Measurements from ENCODE around the gene LARP6.
A peak's percentile ranks its signal among the peaks of the same experiment; 100 is the strongest.
"Not testable (repeated sequence)": the region's sequence is repeated elsewhere in the genome, so short reads cannot be mapped to it uniquely, and the experiment has no call there.

LARP6 gene

DNA sequence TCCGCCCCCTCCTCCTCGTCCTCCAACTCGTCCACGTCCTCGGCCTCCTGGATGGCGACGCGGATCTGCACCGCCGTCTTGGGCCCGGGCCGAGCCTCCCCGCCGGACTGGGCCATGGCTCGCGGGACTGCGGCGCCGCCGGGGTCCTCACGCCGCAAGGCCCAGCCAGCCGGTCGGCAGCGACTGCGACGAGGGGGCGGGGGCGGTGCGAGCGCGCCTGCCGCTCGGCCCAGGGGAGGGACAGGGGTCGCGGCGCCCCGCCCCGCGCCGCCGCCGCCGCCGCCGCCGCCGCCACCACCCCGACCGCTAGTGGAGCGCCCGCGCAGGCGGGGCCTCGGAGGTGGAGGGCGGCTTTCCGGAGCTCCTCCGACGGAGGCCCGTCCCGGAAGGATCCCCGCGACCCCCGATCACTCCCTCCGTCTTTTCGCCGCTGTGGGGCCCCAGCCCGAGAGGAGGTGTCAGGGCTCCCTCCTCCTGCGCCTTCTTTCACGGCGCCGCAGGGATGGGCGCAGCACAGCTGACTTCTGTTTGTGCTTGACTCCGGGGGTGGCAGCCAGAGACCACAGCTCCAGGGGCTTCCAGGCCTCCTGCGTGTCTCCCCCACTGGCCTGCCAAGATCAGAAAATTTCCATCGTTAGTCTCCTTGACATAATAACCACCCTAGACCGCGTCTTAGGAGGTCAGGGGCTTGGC lies at the start of gene LARP6:
Gene LARP6 (minus strand): TSS at position 185 of the 693 bp plus-strand sequence. CDS start 69 bp downstream, at position 116.
- no peak for DNase-seq

DNA sequence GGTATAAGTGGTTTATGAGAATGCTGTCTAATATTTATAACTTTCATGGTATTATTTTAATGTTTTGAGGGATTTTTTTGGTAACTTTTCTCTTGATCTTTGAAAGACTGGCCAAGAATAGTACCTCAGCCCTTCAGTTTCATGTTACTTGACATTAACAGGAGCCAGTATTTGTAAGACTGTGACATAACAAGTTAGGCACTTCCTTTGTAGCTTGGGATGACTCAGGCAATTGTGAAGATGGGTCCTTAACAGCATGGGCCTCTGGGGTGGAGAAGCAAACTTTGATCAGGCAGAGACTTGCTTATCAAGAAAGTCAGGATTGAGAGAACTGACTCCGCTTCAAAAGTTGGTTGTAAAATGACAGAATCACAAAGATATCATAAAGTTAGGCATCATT lies 48.1 kb upstream of the LARP6 start:
- DNase-seq = no peak

DNA sequence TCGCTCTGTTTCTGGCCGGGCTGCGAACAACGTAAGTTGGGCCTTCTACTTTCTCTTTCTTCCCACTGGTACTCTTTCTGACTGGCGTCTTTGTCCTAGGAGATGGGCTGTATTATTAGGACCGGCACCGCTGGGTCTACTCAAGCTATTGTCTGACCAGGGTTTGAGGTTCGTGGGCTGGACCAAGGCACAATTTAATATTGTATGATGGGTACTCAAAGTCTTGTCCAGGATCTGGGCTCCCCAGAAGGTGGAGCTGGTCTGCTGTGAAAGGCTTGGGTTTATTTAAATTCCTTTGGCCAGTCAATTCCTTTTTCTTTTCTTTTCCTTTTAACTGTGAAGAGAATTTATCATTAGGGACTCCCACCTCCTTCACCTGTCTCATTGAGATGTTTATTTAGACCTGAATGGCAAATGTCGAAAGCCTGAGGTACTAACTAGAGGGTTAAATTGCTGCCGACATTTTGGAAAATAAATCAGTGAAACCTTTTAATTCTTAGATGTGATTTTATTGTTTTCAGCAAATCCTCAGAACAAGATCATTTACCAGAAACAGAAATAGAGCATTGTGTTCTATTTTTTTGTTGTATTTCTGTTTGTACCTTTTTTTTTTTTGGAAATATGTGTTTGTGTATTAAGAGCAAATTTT lies 39.1 kb upstream of the LARP6 start:
- DNase-seq = no peak

DNA sequence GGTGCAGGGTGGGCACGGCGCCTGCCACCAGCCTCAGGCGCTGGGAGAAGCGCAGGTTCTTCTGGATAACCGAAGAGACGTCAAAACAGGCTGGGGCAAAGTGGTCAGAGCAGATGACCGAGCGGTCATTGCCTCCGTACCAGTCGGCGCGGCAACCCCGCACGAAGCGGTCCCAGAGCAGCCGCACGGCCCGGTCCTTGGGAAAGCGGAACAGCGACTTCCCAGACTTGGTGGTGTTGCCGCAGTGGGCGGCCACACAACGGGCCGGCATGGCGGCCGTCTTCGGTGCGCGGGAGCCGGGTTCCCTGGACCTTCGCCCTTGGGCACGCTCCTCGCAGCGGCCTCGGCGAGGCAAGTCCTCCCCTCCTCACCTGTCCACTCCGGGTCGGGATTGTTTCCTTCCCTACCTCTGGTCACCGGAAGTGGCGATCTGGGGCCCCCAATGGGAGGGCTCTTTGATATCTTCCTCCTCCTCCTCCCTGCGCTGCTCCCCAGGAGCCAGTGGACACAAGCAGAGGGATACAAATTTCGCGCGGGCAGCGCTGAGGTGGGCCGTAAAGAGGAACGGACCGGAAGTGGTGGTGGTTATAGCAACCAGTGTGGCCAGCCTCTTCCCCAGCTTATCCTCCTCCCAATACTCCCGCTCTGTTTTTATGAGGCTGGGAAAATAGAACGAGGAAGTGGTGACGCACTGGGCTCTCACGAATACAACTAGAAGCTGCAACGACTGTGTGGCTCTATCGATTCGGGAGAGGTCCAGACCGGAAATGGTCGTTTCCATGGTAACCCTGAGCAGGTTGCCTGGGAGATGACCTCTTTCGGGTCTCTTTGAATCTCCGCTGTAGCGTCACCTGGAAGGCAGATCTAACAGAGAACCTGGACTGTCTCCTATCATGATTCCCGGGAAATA lies 38.3 kb upstream of the LARP6 start, which contains the start of the genes LRRC49 and THAP10:
Gene LRRC49 (plus strand): TSS at position 825 of the 910 bp plus-strand sequence. CDS start 69 bp downstream, at position 894.
Gene THAP10 (minus strand): TSS at position 432 of the 910 bp plus-strand sequence. CDS start 161 bp downstream, at position 271.
- DNase-seq = peak; percentile 94

DNA sequence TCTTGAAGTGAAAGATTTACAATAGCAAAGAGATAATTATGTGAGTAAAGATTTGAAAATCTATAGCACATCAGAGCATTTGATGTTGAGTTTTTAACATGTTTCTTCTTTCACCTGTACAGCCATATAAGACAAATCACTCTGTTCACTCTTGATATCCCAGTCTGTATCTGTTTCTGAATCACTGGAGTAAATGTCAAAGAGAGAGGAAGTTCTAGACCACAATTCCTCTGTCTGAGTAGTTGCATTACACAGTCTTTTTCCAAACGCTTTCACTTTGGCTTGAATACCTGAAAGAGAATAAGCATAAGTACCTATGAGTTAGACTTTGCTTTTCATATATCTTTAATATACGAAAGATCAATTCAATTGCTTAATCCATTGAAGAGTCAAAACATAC lies 28.4 kb upstream of the LARP6 start:
- no peak for DNase-seq

DNA sequence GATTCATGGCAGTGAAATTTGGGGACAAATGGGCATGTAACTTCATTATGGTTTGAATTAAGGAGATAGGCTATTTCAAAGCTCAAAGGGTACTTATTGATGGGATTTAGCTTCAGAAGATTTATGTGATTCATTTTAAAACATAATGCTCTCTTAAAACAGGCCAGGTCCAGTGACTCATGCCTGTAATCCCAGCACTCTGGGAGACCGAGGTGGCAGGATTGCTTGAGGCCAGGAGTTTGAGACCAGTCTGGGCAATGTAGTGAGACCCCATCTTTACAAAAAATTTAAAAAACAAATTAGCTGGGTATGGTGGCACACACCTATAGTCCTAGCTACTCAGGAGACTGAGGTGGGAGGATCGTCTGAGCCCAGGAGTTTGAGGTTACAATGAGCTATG lies 26.8 kb upstream of the LARP6 start:
- no peak for DNase-seq

DNA sequence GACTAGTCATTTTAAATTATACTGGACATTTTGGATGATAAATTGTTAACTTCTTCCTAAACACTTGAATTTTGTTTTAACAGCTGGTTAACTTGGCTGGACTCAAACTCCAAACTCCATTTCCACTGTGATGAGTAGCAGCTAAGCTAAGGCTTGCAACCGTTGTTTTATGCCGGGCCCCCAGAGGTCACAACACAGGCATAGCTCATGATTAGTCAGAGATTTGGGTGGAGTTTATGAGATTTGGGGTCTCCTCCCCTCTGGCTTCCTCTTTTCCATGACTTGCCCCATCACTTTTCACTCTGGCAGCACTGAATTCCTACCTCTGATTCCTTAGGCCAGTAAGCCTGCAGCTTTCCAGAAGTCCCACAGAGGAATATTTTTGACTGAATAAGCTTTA lies 25.4 kb upstream of the LARP6 start:
- no peak for DNase-seq

DNA sequence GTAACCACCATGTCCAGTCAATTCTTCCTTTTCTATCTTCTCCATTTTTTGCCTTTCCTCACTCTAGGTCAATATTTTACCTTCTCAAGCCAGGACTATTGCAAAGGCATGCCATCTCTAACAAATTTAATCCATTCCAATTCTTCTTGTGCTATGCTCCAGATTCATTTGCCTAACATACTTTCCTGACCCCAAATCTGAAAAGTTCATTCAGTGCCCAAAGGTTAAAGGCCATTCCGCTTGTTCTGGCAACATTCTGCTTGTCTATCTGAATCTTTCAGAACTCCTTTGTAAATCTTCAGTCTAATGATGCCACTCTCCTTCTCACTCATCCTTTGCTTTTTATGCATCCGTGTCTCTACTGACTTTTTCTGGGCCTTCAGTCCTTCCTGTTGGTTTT lies 22.7 kb upstream of the LARP6 start:
- no peak for DNase-seq

DNA sequence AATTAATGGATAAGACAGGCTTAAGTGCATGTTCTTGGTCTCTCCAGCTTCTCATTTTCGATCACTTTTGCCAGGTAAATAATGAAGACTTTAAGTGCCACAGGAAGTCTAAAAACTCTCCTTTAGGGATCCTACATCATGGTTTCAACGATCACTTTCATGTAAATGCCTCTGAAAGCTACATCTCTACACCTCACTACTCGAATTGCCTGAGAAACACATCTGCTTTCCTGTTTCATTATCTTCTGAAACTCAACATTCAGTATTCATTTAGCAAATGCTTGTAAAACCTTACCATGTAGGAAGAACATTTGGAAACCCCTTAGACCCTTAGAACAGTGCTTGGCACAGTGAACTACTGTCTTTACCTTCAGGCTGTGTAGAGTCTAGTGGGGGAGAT lies 22.1 kb upstream of the LARP6 start:
- no peak for DNase-seq

DNA sequence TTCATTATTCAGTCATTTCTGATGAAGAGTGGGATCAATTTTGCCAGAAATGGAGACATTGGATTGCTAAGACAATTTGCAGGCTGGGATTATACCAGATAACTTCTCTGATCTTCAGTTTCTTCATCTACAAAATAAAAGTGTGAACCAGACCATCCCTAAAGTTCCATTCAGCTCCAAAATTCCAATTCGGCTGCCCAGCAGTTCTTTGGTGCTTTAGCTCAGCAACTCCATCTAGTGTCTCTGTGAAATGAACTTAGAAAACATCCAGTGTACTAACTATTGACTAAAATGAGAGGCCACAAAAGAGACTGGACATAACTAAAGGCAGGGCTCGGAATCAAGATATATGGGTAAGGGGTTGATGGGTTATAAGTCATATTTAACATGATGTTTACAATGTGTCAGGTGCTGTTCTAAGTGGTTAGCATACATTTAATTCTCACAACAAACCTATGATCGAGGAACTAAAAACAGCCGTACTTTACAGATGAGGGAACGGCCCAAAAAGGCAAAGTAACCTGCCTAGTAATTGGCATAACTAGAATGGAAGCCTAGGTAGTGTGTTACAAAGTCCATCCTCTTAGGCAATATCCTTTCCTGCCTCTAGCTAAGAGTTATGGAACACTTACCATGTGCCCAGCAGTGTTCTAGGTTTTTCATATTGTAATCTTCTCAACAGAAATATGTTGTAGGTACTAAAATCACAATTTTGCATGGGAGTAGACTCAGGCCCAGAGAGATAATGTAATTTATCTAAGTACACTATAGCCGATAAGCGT lies 21.2 kb upstream of the LARP6 start:
- DNase-seq = no peak

DNA sequence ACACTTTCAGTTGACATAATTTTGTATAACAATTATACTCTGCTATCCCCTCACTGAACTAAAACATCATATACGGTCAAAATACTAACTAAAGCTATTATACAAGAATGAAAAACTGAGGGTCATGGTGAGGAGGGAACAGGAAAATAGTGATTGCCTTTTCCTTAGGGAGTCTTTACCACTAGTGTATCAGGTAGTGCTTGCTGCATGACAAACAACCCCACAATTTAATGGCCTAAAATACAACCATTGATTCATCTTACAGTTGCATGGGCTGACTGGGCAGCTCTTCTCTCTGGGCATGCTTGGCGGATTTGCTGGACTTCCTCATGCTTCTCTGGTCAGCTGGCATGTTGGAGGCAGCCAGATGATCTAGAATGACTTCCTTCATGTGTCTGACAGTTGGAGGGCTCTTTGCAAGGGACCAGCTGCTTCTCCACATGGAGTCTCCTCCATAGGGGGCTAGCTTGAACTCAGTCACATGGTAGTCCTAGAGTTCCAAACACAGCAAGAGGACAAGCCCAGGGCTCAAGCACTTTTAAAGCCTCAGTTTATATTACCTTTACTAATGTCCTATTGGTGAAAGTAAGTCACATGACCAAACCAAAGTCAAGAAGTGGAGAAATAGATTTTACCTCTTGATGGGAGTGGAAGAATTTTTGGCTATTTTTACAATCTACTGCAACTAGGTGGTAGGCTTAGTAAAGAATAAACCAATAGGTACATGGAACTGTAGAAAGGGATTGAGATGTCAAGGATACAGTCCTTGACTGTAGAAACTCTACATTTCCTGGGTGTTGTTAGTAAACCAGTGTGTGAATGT lies 19.5 kb upstream of the LARP6 start:
- DNase-seq = no peak

DNA sequence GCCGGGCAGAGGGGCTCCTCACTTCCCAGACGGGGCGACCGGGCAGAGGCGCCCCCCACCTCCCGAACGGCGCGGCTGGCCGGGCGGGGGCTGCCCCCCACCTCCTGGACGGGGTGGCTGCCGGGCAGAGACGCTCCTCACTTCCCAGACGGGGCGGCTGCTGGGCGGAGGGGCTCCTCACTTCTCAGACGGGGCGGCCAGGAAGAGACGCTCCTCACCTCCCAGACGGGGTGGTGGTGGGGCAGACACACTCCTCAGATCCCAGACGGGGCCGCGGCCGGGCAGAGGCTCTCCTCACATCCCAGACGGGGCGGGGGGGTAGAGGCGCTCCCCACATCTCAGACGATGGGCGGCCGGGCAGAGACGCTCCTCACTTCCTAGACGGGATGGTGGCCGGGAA lies 17.5 kb upstream of the LARP6 start:
- DNase-seq = not testable (repeated sequence)

DNA sequence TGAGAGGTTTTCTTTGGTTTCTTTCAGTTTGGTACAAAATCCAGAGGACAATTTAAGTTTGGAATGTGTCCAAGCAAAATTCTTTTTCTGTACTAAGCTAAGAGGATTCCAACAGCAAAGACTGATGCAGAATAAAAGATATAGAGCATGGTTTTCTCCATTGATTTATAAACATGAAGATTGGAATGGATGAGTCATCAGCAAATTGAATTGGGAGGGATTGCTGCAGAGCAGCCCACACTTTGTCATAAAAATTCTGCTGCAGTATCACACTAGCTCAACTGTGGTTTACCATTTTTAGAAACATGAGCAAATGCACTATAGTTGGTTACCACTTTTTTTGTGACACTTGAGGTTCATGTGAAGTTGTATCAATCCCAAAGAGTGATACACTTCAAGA lies 16.1 kb upstream of the LARP6 start:
- no peak for DNase-seq

DNA sequence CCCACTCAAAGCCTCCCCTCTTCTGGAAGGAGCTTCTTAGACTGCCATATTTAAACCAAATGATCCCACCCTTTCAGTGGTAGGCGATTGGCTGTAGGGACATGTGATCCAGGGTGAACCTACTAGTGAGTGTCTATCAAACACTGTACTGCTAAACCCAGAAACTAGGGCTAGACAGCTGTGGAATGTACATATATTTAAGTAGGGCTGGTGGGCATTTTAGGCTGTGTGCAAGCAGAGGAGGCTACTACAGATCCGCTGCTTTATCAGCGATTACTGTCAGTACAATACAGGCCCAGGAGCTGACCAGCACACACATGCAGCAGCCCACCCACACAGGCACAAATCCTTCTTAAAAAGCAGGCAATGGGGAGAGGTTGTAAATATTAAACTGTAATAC lies 15.4 kb upstream of the LARP6 start:
- no peak for DNase-seq

DNA sequence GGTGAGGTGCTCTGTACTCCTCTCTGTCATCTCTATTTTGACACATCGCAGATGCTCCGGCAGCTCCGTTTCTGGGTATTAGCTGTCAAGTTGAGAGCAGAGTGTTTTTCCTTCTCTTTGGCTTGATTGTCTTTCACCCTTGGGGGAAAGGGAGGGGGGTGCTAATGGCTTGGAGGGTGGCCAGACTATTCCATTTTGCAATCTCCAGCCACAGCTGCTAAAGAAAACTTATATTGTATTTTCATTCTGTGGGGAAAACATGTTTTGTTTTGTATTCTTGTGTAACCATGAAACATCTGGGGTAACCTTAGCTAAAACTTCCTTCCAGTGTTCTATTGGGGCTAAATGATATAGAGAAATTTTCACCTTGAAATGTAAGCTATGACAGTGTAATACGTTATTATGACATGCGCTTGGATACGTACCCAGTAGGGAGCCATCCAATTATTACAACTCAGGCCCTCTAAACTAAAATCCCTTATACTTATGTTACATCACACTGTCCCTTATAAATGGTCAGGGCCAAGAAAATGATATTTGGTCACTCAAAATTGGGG lies 14.0 kb upstream of the LARP6 start:
- DNase-seq = no peak

DNA sequence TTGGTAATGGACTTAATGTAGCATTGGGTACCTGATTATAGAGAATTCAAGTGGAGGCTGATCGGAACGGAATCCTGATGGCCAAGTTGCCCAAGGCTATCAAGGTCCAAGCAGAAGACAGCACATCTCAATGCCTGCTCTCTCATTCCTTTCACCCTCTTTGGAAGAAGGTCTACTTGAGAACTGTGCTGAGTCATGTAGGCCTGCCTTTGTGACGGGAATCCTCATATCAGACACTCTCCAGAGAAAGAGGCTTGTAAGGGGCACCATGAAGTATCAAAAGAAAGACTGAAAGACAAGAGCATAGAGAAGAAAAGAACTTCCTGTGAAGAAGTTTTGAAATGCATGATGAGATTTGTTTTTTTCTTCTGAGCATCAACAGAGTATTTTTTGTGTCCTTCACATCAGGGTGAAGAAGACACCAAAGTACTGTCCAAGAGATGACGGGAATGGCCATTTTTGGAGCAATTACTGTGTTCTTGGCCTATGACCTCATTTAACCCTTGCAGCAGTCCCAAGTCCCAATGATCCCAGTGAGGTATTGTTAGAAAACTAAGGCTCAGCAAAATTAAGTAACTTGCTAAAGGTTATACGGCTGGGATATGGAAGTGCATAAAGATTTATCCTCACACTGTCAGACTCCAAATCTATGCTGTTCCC lies 13.2 kb upstream of the LARP6 start:
- DNase-seq = no peak

DNA sequence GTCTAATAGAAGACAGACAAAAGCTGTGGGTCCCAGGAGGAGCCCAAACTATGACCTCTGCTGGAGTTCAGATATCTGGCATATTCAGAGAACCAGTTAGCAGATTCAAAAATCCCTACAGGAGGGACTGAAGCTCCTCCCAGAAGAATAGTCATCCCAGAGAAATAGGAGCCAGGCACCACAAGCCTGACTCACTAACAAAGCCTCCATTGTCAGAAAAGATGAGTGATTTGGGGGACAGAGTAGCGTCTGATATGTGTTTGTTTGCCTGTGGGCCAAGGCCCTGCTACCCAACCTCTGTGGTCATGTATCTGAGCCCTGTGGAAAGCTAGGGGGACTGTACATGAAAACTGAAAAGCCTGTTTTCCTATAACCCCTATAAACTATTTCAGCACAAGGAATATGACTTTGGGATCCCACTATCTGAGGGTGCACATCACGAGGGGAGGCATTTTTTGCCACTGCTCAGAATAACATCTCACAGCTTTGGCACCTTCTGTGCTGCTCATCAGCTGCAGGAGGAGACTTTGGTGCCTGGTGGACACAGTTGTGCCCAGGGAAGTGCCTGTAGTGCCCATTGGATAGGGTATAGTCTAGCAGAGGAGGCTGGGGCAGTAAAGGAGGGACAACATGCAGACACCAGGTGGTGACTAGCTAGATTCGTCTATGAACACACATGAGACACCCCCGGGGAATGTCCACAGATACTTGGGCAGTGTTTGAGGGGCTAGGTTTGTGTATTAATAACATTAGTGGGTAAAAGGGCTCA lies 9.7 kb upstream of the LARP6 start:
- DNase-seq = no peak

DNA sequence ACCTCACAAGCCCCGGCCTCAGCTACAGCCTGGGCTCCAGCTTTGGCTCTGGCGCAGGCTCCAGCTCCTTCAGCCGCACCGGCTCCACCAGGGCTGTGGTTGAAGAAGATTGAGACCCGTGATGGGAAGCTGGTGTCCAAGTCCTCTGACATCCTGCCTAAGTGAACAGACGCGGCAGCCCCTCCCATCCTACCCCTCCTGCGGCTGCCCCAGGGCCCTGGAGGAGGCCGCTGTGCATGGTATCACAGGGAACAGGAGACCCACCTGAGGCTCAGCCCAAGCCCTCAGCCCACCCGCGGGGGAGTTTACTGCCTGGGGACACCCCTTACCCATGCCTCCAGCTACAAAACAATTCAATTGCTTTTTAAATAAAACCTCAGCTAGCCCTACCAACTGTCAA lies 6.0 kb upstream of the LARP6 start:
- DNase-seq = no peak

DNA sequence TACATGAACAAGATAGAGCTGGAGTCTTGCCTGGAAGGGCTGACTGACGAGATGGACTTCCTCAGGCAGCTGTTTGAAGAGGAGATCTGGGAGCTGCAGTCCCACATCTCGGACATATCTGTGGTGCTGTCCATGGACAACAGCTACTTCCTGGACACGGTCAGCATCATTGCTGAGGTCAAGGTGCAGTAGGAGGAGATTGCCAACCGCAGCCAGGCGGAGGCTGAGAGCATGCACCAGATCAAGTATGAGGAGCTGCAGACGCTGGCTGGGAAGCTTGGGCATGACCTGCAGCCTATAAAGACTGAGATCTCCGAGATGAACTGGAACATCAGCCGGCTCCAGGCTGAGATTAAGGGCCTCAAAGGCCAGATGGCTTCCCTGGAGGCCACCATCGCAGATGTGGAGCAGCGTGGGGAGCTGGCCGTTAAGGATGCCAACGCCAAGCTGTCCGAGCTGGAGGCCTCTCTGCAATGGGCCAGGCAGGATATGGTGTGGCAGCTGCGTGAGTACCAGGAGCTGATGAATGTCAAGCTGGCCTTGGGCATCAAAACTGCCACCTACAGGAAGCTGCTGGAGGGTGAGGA lies 5.5 kb upstream of the LARP6 start:
- DNase-seq = no peak

Measured in NCI-H524 treated with DMSO at 0.1 percent for 48 hours (cell line).